A673 (cell line): ENCODE data around the gene TASP1.

Source experiments
- CTCF ChIP-seq: fragments of 300-800, 200-600 bp; sonication (generic); conservative IDR thresholded peaks from 2 replicates; pipeline ENCODE4 v1.5.1; 2017; ENCODE audit warnings: low read depth, mild to moderate bottlenecking, antibody characterized with exemption, low read length, moderate library complexity, mixed read lengths
- EZH2 ChIP-seq: fragments of 200-600 bp; sonication (generic); IDR thresholded peaks from 2 replicates; pipeline ENCODE4 v1.6.1; 2017; ENCODE audit warnings: borderline replicate concordance, low read depth, mild to moderate bottlenecking, mixed read lengths, antibody characterized with exemption, low read length; ENCODE audit not compliant: poor library complexity, severe bottlenecking

GRCh38 chr20:13588049-13588448 lies 50.7 kb downstream of the TASP1 start:
- TF ChIP-seq CTCF = no peak
- TF ChIP-seq EZH2 = no peak
